HG03575 (cell line): ENCODE results near the gene CCDC51.

Experiments
- ATAC-seq: cut with Tn5 transposase; IDR thresholded peaks from one replicate; pipeline ENCODE4 v1.9.1; 2021; ENCODE audit not compliant: unreplicated experiment, insufficient number of reproducible peaks, low FRiP score; ENCODE audit errors: extremely low read depth

CCDC51 gene

GRCh38 chr3:48423883-48424695 lies 15.8 kb downstream of the CCDC51 start:
- ATAC-seq: no peak

GRCh38 chr3:48423241-48423882 lies 16.6 kb downstream of the CCDC51 start:
- no peak for ATAC-seq

- ATAC-seq: no peak
Measured at GRCh38 chr3:48422681-48423080, 17.2 kb downstream of the CCDC51 start.

- ATAC-seq: no peak
Measured at GRCh38 chr3:48422272-48422671, 17.6 kb downstream of the CCDC51 start.

GRCh38 chr3:48420561-48420960 lies 19.4 kb downstream of the CCDC51 start:
- no peak for ATAC-seq

GRCh38 chr3:48419597-48419996 lies 20.3 kb downstream of the CCDC51 start:
- ATAC-seq: no peak

- ATAC-seq: no peak
Measured at GRCh38 chr3:48419149-48419548, 20.8 kb downstream of the CCDC51 start.

GRCh38 chr3:48418651-48419050 lies 21.3 kb downstream of the CCDC51 start:
- no peak for ATAC-seq

- no peak for ATAC-seq
Measured at GRCh38 chr3:48418140-48418539, 21.8 kb downstream of the CCDC51 start.

GRCh38 chr3:48417529-48418108 lies 22.3 kb downstream of the CCDC51 start:
- ATAC-seq: no peak

- no peak for ATAC-seq
Measured at GRCh38 chr3:48416546-48416945, 23.4 kb downstream of the CCDC51 start.

GRCh38 chr3:48416091-48416505 lies 23.8 kb downstream of the CCDC51 start:
- no peak for ATAC-seq

GRCh38 chr3:48415251-48415953 lies 24.5 kb downstream of the CCDC51 start:
- no peak for ATAC-seq

- ATAC-seq: no peak
Measured at GRCh38 chr3:48414376-48415250, 25.3 kb downstream of the CCDC51 start.

GRCh38 chr3:48413611-48414010 lies 26.3 kb downstream of the CCDC51 start:
- ATAC-seq: no peak

- ATAC-seq: no peak
Measured at GRCh38 chr3:48413086-48413485, 26.8 kb downstream of the CCDC51 start.

- no peak for ATAC-seq
Measured at GRCh38 chr3:48412375-48413001, 27.4 kb downstream of the CCDC51 start.

- ATAC-seq: no peak
Measured at GRCh38 chr3:48411606-48412374, 28.1 kb downstream of the CCDC51 start.
